Epithelial cell of proximal tubule (primary cell): Measurements from ENCODE around the gene RBPJL. TPM values are rescaled to one million over a fixed set of nuclear protein-coding genes. Genes with fewer than 3 reads are reported as not detected.
"Not testable (repeated sequence)": the region's sequence is repeated elsewhere in the genome, so short reads cannot be mapped to it uniquely, and the experiment has no call there.

Source experiments
- DNase-seq: peaks from one replicate; pipeline ENCODE4 v3.0.0-alpha.2; 2011; ENCODE audit warnings: low read depth
- H3K4me3 ChIP-seq: 2 replicates; pipeline ENCODE4 v1.5.1; 2011; ENCODE audit warnings: low read depth, mild to moderate bottlenecking, low read length
- total RNA-seq: library from RNA; depleted of rRNA; stranded (reverse); fragments of >200 nt; gene quantifications from 2 replicates; pipeline ENCODE4 v1.2.3, GENCODE V29; 2015
- TF ChIP-seq, protein P1 (sequence below): conservative IDR thresholded peaks from 2 replicates; pipeline ENCODE4 v1.5.1; 2012; ENCODE audit warnings: low read depth, mild to moderate bottlenecking, low read length

Gene RBPJL
- total RNA-seq, 1 donor from 2014 or later = not detected

DNA sequence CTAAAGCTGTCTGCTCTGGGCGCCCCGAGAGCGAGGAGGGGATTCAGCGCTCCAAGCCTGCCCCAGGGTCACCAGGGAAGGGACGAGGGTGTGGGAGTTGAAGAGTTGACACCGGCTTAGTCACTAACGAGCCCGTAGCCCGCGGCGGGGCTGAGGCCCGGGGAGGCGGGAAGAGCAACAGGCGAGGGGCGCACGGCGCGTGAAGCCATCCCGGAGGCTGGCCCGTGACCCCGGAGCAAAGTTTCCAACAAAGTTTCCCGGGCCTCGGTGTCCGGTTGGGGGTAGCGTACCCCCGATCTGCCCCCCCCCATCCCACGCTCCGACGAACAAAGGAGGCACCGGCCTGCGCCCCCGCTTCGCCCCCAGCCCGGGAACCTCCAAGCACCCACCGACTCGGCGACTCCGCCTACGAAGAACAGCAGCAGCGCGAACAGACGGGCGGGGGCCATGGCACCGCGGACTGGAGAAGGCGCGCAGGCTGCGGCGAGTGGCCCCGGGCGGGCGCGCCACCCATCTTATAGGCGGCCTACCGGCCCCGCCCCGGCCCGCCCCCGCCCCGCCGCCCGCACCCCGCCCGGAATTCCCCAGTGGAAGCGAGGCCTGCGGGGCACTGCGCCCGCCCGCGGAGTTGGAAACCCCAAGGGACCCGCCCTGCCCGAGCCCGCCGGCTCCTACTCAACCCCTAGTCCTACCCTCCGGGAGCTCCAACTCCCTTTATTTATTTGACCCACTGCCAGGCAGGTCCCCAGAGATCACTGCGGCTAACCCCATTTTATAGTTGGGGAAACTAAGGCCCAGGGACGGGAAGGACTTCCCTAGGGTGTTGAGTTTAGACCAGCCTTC lies 41.5 kb downstream of the RBPJL start, which contains the start of gene SDC4:
Gene SDC4 (minus strand): TSS at position 489 of the 843 bp plus-strand sequence. CDS start 40 bp downstream, at position 449.
- peak within 1 kb of the TSS; percentile 97 for H3K4me3 ChIP-seq
- TF ChIP-seq, protein P1, sequence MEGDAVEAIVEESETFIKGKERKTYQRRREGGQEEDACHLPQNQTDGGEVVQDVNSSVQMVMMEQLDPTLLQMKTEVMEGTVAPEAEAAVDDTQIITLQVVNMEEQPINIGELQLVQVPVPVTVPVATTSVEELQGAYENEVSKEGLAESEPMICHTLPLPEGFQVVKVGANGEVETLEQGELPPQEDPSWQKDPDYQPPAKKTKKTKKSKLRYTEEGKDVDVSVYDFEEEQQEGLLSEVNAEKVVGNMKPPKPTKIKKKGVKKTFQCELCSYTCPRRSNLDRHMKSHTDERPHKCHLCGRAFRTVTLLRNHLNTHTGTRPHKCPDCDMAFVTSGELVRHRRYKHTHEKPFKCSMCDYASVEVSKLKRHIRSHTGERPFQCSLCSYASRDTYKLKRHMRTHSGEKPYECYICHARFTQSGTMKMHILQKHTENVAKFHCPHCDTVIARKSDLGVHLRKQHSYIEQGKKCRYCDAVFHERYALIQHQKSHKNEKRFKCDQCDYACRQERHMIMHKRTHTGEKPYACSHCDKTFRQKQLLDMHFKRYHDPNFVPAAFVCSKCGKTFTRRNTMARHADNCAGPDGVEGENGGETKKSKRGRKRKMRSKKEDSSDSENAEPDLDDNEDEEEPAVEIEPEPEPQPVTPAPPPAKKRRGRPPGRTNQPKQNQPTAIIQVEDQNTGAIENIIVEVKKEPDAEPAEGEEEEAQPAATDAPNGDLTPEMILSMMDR = no peak
- no peak for DNase-seq

DNA sequence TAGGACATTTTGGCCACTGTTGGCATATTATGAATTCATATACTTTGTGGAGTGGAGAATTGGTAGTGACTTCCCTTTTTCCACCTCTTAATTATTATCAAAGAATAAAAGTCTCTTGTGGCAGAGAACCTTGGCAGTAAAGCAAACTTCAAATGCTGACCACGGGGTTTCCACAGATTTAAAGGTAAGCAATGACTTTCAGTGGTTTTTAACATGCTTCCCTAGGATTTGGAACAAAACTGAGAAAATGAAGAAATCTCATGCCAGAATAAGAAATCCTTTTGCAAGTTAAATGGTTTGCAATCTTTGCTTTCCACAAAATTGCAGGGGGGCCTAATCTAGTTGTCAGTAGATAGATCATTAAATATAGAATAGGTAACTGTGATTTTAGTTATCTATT lies 43.6 kb downstream of the RBPJL start:
- TF ChIP-seq, protein P1 = no peak
- H3K4me3 ChIP-seq = no peak overlapping the region
- DNase-seq = no peak

DNA sequence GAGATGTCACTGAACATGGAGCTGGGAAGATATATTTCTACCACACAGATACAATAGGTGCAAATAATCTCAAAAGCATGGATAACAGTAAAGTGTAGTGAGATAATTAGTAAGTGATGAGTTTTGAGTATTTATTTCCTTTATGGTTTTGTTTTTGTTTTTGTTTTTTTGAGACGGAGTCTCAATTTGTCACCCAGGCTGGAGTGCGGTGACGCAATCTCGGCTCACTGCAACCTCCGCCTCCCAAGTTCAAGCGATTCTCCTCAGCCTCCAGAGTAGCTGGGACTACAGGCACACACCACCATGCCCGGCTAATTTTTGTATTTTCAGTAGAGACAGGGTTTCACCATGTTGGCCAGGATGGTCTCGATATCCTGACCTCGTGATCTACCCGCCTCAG lies 44.2 kb downstream of the RBPJL start:
- not testable (repeated sequence) for H3K4me3 ChIP-seq, DNase-seq

DNA sequence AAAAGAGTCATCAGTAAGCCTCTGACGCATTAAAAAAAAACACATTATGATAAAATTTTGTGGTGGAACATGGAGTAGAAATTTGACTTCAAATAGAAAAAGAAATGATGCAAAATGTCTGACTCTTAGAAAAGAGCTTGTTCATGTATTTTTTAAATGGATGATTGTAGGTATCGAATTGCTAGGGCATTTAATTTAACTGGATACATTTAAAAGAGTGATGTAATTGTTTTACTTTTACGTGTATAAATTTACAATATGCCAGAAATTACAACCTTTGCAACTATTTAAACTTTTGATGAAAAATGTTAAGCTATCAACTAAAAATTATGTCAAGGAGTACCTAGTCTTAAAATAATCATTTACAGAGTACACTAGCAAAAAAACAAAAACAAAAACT lies 46.1 kb downstream of the RBPJL start:
- no peak for DNase-seq
- H3K4me3 ChIP-seq = no peak overlapping the region
- TF ChIP-seq, protein P1 = no peak

DNA sequence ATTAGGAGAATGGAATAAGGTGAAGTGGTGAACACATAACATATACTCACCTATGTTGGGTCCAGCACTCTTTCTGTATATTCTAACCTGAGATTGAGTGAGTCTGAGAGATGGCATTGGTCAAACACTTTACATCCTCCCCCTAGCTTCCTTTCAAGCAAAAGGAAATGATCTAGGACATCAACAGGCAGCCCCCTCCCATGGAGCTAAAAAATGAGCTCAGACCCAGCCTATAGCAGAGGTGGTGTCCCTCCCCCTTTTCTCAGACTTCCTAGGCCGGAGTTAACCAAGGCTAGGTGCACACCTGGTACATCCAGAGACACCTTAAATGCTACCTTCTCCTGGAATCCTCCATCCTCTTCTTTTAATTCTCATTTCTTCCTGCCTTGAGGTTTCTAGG lies 47.1 kb downstream of the RBPJL start:
- TF ChIP-seq, protein P1 = no peak
- no peak for DNase-seq
- H3K4me3 ChIP-seq = no peak overlapping the region

DNA sequence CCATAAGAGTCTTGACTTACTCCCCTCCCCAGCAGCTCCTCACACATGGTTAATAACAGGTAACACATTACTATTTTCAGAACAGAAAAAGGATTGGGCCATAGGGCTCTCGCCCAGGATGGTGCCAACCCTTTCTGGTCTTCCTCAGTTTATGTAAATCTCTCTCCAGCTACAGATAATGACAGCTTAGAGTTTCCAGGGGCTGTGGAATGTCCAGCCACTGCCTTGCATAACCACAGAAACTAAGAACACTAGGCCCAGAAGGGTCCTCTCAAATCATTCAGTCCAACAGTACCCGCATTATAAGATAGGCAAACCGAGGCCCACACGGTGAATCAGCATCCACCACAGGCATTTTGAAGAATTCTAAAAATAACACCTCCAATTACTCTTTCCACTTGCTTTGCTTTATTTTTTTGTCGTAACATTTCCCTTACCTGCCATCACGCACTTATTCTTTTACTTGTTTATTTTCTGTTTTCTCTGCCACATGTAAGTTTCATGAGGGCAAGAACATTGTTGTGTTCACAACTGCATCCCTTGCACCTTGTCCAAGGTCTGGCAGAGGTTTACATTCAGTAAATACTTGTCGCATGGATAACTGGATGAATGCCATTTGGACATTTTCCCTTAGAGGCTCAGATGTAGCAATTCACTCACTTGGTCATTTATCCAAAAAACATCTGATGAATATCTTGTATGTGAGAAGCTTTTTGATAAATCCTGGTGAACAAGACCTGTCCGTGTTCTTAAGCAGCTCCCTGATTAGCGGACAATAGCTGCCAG lies 48.0 kb downstream of the RBPJL start:
- TF ChIP-seq, protein P1 = no peak
- no peak overlapping the region for H3K4me3 ChIP-seq
- DNase-seq = no peak
